GM12874 (cell line): ENCODE data around the gene GTF2IRD1.

ENCODE experiments used
- CTCF ChIP-seq: IDR thresholded peaks from 2 replicates; pipeline ENCODE4 v1.5.1; 2011; ENCODE audit warnings: low read depth, mild to moderate bottlenecking, control low read depth, low read length, moderate library complexity; ENCODE audit not compliant: insufficient read depth

GTF2IRD1 gene

GRCh38 chr7:74455928-74456327 lies 2.2 kb downstream of the GTF2IRD1 start:
- no peak for TF ChIP-seq CTCF

GRCh38 chr7:74457007-74457406 lies 3.3 kb downstream of the GTF2IRD1 start:
- no peak for TF ChIP-seq CTCF

GRCh38 chr7:74461970-74462706 lies 8.4 kb downstream of the GTF2IRD1 start:
- no peak for TF ChIP-seq CTCF

- TF ChIP-seq CTCF: no peak
Measured at GRCh38 chr7:74462707-74463100, 9.0 kb downstream of the GTF2IRD1 start.

GRCh38 chr7:74464931-74465886 lies 11.5 kb downstream of the GTF2IRD1 start:
- no peak for TF ChIP-seq CTCF

GRCh38 chr7:74466196-74466813 lies 12.6 kb downstream of the GTF2IRD1 start:
- TF ChIP-seq CTCF: no peak

GRCh38 chr7:74467876-74468275 lies 14.2 kb downstream of the GTF2IRD1 start:
- no peak for TF ChIP-seq CTCF
